Erythroblast (primary cell): ENCODE data around the gene CYP26A1.

Experiments used
- DNase-seq, 2 experiments: peaks; one replicate each; lab custom pipeline; 2025; lab: John Stamatoyannopoulos, UW
- GATA1 ChIP-seq: IDR thresholded peaks from 2 replicates; pipeline ENCODE4 v1.6.1; 2011; ENCODE audit warnings: low read depth, mild to moderate bottlenecking, control low read depth, low read length, moderate library complexity
- POLR2A ChIP-seq: IDR thresholded peaks from 2 replicates; pipeline ENCODE4 v1.6.1; 2011; ENCODE audit warnings: mild to moderate bottlenecking, low read length

The CYP26A1 gene

GRCh38 chr10:93070378-93071176, 3.1 kb upstream of the CYP26A1 start:
- no peak for DNase-seq
- no peak for TF ChIP-seq POLR2A
- no peak for TF ChIP-seq GATA1

GRCh38 chr10:93071177-93071472, 2.6 kb upstream of the CYP26A1 start:
- DNase-seq = no peak
- TF ChIP-seq POLR2A = no peak
- no peak for TF ChIP-seq GATA1

- DNase-seq = peak; percentile 20 to 41
- no peak for TF ChIP-seq POLR2A
- no peak for TF ChIP-seq GATA1
Observed at GRCh38 chr10:93071674-93072224, 1.9 kb upstream of the CYP26A1 start.

GRCh38 chr10:93072225-93072712, 1.4 kb upstream of the CYP26A1 start:
- TF ChIP-seq GATA1 (no peak), POLR2A (no peak)
- DNase-seq = no peak

- TF ChIP-seq GATA1 = no peak
- no peak for TF ChIP-seq POLR2A
- no peak for DNase-seq
Observed at GRCh38 chr10:93072713-93073538, 767 bp upstream of the CYP26A1 start.

- no peak for TF ChIP-seq GATA1
- no peak for TF ChIP-seq POLR2A
- peak; percentile 32 to 34 for DNase-seq
Observed at GRCh38 chr10:93074147-93074596, 479 bp downstream of the CYP26A1 start.

GRCh38 chr10:93074597-93075368, 1.1 kb downstream of the CYP26A1 start:
- peak in 1 of 2 experiments; percentile 49 for DNase-seq
- TF ChIP-seq GATA1 = no peak

GRCh38 chr10:93075369-93076221, 1.9 kb downstream of the CYP26A1 start:
- DNase-seq = no peak
- TF ChIP-seq POLR2A (no peak), GATA1 (no peak)

- no peak for DNase-seq
- TF ChIP-seq GATA1 (no peak), POLR2A (no peak)
Observed at GRCh38 chr10:93076871-93077270, 3.2 kb downstream of the CYP26A1 start.

- TF ChIP-seq GATA1 (no peak), POLR2A (no peak)
- DNase-seq = peak in 1 of 2 experiments; percentile 32
Observed at GRCh38 chr10:93077860-93078337, 4.2 kb downstream of the CYP26A1 start.

GRCh38 chr10:93079663-93080349, 6.1 kb downstream of the CYP26A1 start:
- TF ChIP-seq GATA1 (no peak), POLR2A (no peak)
- no peak for DNase-seq
